Measurements from ENCODE around the gene CHGA.

DNA sequence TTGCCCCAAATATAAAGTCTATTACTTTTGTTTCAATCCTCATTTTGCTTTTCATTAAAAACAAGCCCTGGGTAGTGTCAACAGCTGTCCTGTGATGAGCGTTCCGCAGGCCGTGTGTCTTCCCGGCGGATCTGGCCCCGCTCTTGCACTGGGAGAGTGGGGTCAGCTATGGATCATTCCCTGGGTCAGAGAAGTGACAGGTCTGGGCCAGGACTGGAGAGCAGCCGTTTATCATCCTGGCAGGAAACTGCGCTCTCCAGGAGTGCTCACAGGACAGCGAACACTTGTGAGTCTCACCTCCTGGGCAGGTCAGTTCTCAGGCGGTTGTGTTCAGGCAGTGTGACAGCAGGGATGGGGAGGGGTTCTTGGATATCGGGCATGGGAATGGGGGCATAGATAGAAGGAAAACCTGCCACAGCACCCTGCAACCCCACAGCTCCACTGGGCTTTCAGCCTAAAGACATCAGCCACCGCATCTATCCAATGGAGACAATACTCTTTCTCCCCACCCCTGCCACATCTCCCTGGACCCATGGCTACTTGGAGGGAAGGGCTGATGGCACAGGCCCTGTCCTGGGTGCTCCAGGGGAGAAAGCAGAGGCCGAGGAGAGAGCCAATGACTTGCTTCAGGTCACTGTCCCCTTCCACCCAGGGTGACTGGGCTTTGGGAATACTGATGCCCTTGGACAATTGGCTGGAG lies 47.8 kb upstream of the CHGA start:
- TF ChIP-seq, protein P1, sequence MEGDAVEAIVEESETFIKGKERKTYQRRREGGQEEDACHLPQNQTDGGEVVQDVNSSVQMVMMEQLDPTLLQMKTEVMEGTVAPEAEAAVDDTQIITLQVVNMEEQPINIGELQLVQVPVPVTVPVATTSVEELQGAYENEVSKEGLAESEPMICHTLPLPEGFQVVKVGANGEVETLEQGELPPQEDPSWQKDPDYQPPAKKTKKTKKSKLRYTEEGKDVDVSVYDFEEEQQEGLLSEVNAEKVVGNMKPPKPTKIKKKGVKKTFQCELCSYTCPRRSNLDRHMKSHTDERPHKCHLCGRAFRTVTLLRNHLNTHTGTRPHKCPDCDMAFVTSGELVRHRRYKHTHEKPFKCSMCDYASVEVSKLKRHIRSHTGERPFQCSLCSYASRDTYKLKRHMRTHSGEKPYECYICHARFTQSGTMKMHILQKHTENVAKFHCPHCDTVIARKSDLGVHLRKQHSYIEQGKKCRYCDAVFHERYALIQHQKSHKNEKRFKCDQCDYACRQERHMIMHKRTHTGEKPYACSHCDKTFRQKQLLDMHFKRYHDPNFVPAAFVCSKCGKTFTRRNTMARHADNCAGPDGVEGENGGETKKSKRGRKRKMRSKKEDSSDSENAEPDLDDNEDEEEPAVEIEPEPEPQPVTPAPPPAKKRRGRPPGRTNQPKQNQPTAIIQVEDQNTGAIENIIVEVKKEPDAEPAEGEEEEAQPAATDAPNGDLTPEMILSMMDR (IDR thresholded peaks at IDR 0.05; ENCODE audit: poor library complexity, severe bottlenecking): no peak
- TF ChIP-seq EZH2 (IDR thresholded peaks at IDR 0.05; ENCODE audit: borderline replicate concordance, insufficient read depth, low read length, poor library complexity, severe bottlenecking) (no peak), POLR2AphosphoS5 (IDR thresholded peaks at IDR 0.05) (no peak), RAD21 (conservative IDR thresholded peaks at IDR 0.05) (no peak), TAF1 (IDR thresholded peaks at IDR 0.05; ENCODE audit: low read depth) (no peak), SMC3 (conservative IDR thresholded peaks at IDR 0.05; ENCODE audit: poor library complexity) (no peak), MXI1 (conservative IDR thresholded peaks at IDR 0.05; ENCODE audit: poor library complexity, severe bottlenecking) (no peak)
- TF ChIP-seq, protein P2, sequence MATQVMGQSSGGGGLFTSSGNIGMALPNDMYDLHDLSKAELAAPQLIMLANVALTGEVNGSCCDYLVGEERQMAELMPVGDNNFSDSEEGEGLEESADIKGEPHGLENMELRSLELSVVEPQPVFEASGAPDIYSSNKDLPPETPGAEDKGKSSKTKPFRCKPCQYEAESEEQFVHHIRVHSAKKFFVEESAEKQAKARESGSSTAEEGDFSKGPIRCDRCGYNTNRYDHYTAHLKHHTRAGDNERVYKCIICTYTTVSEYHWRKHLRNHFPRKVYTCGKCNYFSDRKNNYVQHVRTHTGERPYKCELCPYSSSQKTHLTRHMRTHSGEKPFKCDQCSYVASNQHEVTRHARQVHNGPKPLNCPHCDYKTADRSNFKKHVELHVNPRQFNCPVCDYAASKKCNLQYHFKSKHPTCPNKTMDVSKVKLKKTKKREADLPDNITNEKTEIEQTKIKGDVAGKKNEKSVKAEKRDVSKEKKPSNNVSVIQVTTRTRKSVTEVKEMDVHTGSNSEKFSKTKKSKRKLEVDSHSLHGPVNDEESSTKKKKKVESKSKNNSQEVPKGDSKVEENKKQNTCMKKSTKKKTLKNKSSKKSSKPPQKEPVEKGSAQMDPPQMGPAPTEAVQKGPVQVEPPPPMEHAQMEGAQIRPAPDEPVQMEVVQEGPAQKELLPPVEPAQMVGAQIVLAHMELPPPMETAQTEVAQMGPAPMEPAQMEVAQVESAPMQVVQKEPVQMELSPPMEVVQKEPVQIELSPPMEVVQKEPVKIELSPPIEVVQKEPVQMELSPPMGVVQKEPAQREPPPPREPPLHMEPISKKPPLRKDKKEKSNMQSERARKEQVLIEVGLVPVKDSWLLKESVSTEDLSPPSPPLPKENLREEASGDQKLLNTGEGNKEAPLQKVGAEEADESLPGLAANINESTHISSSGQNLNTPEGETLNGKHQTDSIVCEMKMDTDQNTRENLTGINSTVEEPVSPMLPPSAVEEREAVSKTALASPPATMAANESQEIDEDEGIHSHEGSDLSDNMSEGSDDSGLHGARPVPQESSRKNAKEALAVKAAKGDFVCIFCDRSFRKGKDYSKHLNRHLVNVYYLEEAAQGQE (IDR thresholded peaks at IDR 0.05; ENCODE audit: borderline replicate concordance): no peak

All from neural cell (in vitro differentiated cells).